Measurements from ENCODE around the gene ZNF185.

ZNF185 gene

GRCh38 chrX:152918707-152919106 lies 20.8 kb downstream of the ZNF185 start:
- no peak for DNase-seq

- no peak for DNase-seq
Measured at GRCh38 chrX:152923599-152923998, 25.7 kb downstream of the ZNF185 start.

DNA sequence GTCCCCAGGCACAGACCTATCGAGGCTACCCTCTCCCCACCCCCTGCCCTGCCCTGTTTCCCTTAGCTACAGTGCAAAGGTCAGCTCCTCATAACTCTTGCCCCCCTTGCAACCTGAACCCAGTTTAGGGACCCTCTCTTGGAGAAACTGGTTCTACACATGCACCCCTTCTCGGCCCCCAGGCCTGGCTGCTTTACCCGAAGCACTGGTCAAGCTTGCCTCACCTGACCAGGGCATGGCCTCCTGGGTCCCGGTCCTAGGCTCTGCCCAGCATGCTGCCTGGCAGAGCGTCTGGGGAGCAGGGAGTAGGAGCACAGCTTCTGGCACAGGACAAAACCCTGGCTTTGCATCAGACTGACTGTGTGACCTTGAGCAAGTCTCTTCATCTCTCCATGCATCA lies 28.0 kb downstream of the ZNF185 start:
- DNase-seq, result no peak

GRCh38 chrX:152926279-152926678 lies 28.4 kb downstream of the ZNF185 start:
- DNase-seq, result peak; percentile 7 to 23

GRCh38 chrX:152926923-152927322 lies 29.1 kb downstream of the ZNF185 start:
- DNase-seq, result peak; percentile 9

GRCh38 chrX:152927858-152928760 lies 30.2 kb downstream of the ZNF185 start:
- DNase-seq, result peak; percentile 13 to 31

DNA sequence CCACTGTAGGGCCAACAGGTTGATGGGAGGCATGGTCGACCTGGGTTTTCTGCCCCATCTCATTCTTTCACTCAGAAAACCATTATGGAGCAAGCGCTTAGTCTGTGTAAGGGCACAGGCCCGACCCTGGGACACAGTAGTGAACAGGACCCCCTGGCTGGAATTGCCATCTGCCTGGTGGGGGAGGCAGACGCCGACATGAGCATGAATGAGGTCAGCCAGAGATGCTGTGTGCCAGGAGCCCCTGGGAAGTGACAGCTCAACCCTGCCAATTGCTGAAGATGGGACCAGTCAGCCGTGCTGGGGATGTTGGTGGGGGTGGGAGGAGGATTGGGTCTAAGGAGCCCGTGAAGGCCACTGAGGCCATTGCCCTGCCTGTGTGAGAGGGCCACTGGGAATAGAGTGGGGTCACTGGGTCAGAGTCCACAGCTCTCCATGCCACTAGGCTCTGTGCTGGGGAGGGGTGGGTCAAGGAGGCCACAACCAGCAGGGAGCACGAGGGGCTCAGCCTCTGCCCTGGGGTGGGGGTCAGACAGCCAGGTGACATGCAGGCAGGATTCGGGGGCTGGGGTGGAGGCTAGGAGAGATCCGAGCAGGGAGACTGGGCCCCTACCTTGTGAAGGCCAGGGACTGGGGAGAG lies 31.0 kb downstream of the ZNF185 start:
- no peak for DNase-seq

DNA sequence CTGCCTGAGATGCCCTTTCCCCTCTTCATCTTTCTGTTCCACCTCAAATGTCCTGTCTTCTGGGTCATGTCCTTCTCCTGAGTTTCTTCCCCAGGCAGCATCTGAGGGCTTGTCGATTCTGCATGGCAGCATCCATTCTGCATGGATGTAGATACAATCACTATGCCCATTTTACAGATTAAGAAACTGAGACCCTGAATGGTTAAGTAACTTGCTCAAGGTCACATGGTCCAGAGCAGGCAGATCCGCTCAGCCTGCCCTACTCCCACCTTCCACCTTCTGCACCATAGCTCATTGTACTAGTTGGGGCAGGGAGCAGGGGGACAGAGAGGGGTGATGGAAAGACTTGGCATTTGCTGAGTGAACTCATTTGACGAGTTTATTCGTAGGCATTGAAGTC lies 32.0 kb downstream of the ZNF185 start:
- no peak for DNase-seq

DNA sequence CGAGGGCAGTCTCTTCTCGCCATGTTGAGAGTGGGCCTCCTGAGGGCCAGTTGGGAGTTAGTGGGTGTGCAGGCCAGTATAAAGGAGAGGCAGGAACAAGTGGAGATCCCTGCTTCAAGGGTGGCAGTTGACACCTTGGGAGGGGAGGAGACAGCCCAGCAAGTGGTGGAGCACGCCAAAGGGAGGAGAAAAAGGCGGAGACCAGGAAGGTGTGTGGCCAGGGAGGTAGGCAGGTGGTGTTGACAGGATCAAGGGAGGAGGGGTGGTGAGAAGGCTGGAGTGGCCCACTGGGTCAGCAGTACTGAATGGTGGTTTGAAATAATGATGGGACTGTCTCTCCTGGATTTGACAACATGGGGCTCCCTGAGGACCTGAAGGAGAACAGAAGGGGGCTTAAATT lies 32.6 kb downstream of the ZNF185 start:
- DNase-seq, result no peak

- DNase-seq, result no peak
Measured at GRCh38 chrX:152932144-152932543, 34.3 kb downstream of the ZNF185 start.

DNA sequence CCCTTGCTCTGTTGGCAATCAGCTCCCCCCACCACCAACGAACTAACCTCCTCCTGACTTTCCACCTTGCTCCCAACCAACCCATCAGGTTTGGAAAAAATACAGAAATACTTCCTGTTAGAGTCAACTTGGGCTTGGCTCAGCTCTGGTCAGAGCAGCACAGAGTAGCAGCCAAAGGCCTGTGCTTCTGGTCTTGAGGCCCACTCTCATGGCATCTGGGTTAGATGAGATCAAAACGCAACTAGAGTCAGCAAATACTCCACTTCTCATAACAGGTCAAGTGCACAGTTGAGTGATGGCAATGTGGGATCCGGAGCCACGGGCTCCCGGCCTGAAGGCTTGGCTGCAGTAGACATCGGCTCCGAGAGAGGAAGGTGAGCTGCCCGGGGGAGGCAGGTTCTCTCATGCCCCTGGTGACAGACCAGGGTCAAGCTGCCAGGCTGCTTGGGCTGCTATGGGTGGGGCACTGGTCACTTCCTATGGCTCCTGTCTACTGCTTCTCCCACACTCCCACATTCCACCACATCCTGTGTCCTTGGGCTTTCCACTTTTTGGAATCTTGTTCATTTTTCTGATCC lies 34.8 kb downstream of the ZNF185 start:
- no peak for DNase-seq

DNA sequence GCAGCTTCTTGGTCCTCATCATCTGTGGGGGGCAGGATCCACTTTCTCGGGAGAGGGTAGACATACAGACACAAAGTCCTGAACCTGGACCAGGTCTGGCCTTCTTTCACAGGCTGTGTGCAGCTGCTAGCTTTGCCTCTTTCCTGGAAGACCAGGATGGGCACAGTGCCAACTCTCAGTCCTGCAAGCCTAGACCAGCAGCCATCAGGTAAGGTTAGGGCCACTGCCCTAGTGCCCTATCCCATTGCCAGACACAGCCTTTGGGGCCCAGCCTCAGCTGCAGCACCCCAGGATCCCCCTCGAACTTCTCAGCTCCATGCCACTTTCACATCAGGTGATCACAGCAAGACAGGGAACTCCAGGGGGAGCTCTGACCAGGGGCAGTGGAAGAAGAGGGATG lies 38.4 kb downstream of the ZNF185 start:
- DNase-seq, result no peak

- DNase-seq, result no peak
Measured at GRCh38 chrX:152937236-152937635, 39.4 kb downstream of the ZNF185 start.

DNA sequence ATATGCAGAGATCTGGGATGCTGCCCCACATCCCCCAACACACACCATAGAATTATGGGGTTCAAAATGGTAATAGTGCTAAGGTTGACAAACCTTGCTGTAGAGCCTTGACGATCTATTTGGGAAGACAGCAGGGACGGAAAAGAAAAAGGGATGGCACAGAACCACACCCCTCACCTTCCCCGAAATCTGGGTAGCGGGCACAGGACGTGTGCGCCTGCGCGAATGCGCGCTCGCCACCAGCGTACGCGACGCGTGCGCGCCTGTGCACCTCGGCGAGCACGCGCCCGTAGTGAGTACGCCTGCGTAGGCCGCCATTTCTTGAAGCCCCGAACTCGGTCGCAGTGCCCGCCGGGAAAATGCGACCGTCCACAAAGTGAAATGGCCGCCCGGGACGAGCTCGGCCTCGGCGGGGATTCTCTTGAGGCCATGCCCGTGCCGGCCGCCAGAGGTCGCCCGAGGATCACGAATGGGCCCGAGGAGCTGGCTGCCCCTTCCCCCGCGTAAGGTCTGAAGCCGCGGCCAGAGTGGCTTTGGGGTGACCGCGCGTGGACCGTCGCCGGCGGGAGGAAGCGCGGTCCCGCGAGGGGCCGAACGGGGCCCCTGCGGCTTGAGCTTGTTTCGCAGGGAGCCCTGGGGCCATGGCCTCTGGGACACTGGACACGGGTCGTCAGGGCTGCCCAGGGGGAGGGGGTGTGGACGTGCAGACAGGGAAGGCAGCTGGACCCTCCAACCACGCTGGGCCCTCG lies 43.6 kb downstream of the ZNF185 start:
- peak; percentile 74 to 79 for DNase-seq

GRCh38 chrX:152942077-152942442 lies 44.2 kb downstream of the ZNF185 start:
- no peak for DNase-seq

- DNase-seq, result no peak
Measured at GRCh38 chrX:152943826-152944225, 46.0 kb downstream of the ZNF185 start.

DNA sequence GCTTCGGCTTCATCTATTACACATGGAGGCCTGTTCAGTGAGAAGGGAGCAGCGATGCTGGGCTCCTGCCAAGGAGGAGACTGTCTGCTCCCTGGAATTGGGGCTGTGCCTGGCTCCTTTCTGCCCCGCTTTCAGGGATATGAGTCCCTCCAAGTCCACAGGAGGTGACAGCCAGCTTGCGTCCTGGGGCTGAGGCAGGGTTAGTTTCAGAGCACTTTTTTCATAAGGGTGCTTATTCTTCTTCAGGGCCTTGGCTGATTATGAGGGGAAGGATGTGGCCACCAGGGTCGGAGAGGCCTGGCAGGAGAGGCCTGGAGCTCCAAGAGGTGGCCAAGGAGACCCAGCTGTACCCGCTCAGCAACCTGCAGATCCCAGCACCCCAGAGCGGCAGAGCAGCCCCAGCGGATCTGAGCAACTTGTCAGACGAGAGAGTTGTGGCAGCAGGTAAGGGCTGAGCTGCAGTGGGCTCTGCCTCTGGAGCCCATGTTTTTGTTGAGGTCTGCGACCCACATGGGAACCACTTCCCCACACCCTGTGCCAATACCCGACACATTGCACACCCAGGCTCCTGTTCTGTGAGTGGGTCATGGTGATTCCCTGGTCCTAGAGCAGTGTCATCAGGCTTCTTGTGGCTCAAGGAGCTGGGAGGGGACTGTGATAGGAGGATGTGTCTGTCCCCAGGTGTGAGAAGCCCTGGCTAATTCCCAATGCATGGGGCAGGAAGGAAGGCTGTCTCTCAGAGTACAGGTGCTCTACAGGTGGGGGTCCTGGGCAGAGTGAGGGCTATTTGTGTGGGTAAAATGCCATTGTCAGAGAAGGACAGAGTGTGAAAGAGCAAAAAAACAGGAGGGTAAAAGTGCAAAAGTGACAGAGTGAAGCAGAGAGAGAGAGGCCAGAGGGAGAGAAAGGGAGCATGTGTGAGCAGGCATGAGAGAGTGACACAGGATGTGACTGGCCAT lies 47.4 kb downstream of the ZNF185 start:
- DNase-seq, result no peak

- DNase-seq, result no peak
Measured at GRCh38 chrX:152946681-152947080, 48.8 kb downstream of the ZNF185 start.

Data from hippocampal formation (tissue), 2 donors.